GM12892 (cell line): Measurements from ENCODE around the gene MLYCD.

ENCODE experiments used
- POLR2A ChIP-seq: IDR thresholded peaks from 2 replicates; pipeline ENCODE4 v1.6.1; 2011; ENCODE audit warnings: low read depth, low read length, control low read depth
- POLR2AphosphoS5 ChIP-seq: IDR thresholded peaks from 2 replicates; pipeline ENCODE4 v1.6.1; 2011; ENCODE audit warnings: low read depth, low read length, control low read depth
- TAF1 ChIP-seq: IDR thresholded peaks from 2 replicates; pipeline ENCODE4 v1.6.1; 2011; ENCODE audit warnings: low read depth, mild to moderate bottlenecking, control low read depth, low read length, borderline replicate concordance

DNA sequence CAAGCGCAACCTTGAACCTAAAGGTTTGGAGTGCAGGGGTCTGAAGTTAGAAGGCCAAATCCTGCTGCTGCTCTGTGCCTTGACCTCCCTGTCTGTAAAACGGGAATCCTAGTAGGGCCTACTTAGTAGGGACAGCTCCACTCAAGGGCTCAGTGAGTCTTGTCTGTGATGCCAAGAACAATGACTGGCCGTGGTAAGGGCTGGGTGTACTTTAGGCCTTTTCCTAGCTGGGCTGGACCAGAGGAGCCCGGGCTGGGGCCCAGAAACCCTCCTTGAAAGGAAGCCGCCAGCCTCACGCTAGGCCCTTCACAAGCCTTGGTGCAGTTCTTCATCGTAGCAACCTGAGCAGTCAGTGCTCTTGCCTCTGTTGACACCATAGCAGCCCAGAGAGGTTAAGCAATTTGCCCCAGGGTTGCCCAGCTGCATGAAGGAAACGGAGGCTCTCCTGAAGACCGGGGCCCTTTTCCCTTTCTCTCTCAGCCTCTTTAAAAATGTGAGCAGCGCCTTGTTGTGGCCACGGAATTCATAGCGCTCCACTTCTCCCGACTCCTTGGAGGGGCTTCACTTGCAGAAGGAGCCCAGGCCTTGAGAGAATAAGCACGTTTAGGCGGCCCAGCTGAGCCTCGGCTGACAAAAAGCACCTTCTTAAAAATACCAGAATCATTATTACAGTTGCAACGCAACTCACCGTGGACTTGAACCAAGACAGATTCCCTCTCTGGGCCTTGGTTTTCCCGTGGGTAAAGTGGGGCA is 73.5 kb downstream of the MLYCD start:
- TF ChIP-seq POLR2A = no peak
- TF ChIP-seq TAF1 = no peak
- TF ChIP-seq POLR2AphosphoS5 = no peak
